K562 (cell line): ENCODE data around the gene CRYBG1. TPM values are rescaled to one million over a fixed set of nuclear protein-coding genes. Genes with fewer than 3 reads are reported as not detected.

ENCODE experiments used
- ARID1B ChIP-seq: fragments of 450-650 bp; IDR thresholded peaks from 2 replicates; pipeline ENCODE4 v1.6.1; 2016; ENCODE audit warnings: antibody characterized with exemption, mild to moderate bottlenecking, inconsistent platforms
- CBFA2T3 ChIP-seq: fragments of 450-650 bp; IDR thresholded peaks from 2 replicates; pipeline ENCODE4 v1.6.1; 2017
- CCAR2 ChIP-seq: fragments of 200-400 bp; formaldehyde crosslinking; IDR thresholded peaks from 2 replicates; pipeline ENCODE4 v1.6.1; 2017; ENCODE audit warnings: mild to moderate bottlenecking, low read depth, low read length
- NCOR1 ChIP-seq: fragments of 450-650 bp; IDR thresholded peaks from 2 replicates; pipeline ENCODE4 v1.6.1; 2016; ENCODE audit warnings: mild to moderate bottlenecking, moderate library complexity
- NFIC ChIP-seq: fragments of 450-650 bp; IDR thresholded peaks from 2 replicates; pipeline ENCODE4 v1.6.1; 2017; ENCODE audit warnings: mild to moderate bottlenecking, inconsistent platforms
- PHF20 ChIP-seq: fragments of 450-650 bp; IDR thresholded peaks from 2 replicates; pipeline ENCODE4 v1.6.1; 2018; ENCODE audit not compliant: partially characterized antibody
- TAL1 ChIP-seq: fragments of 450-650 bp; IDR thresholded peaks from 2 replicates; pipeline ENCODE4 v1.6.1; 2016; ENCODE audit warnings: mild to moderate bottlenecking
- TCF3 ChIP-seq: sonication (generic); formaldehyde crosslinking; IDR thresholded peaks from 2 replicates; pipeline ENCODE4 v1.4.0; 2020; ENCODE audit warnings: mild to moderate bottlenecking, missing genetic modification reagents
- TEAD4 ChIP-seq, 2 experiments: sonication (generic) in 1 of 2; formaldehyde crosslinking in 1 of 2; IDR thresholded peaks; 2 replicates each; pipeline versions ENCODE4 v1.6.1 to v1.8.0; 2012 to 2022; ENCODE audit warnings: borderline replicate concordance in 1 of 2, inconsistent platforms in 1 of 2, low read length in 1 of 2, mild to moderate bottlenecking in 1 of 2, missing genetic modification reagents in 1 of 2
- ZNF316 ChIP-seq: fragments of 450-650 bp; IDR thresholded peaks from 2 replicates; pipeline ENCODE4 v1.6.1; 2016
- polyA plus RNA-seq, 8 experiments: library from polyadenylated mRNA; depleted of rRNA in 4 of 8; stranded (reverse) in 5 of 8; unstranded in 3 of 8; fragments of >200 nt; fragmentation: Nextera tagmentation in 2 of 8; fragmentation: Illumina TruSeq in 1 of 8; extraction: Ambion mirVana in 2 of 8; extraction: Trizol in 1 of 8; gene quantifications; 2 replicates each; pipeline versions ENCODE4 v1.2.1 to v1.2.3, GENCODE V29; 2011 to 2014; ENCODE audit warnings: inconsistent platforms in 1 of 8, missing spikeins in 1 of 8
- total RNA-seq, 7 experiments: library from RNA; depleted of rRNA in 6 of 7; stranded (reverse); fragments of >200 nt in 6 of 7; fragmentation: Illumina TruSeq in 2 of 7; extraction: Trizol in 2 of 7; gene quantifications; 2 replicates each; pipeline versions ENCODE4 v1.2.1 to v1.2.3, GENCODE V29; 2011 to 2021; ENCODE audit warnings: low replicate concordance in 1 of 7
- TF ChIP-seq, protein P1 (sequence below): fragments of 450-650 bp; IDR thresholded peaks from one replicate; pipeline ENCODE4 v1.6.1; 2018; ENCODE audit warnings: mild to moderate bottlenecking, moderate library complexity; ENCODE audit not compliant: partially characterized antibody
- TF ChIP-seq, protein P2 (sequence below): fragments of 200-800 bp; sonication (Bioruptor generic); IDR thresholded peaks from 2 replicates; pipeline ENCODE4 v1.6.1; 2017; ENCODE audit warnings: missing genetic modification characterization, missing compliant biosample characterization

Gene CRYBG1
- total and polyA plus RNA-seq, 9 of the 15 experiments (the other 6 are each of a cell fraction or from before 2014, with no cell fraction given) = 0.07 to 0.47 (median 0.11) TPM

- TF ChIP-seq, protein P1, sequence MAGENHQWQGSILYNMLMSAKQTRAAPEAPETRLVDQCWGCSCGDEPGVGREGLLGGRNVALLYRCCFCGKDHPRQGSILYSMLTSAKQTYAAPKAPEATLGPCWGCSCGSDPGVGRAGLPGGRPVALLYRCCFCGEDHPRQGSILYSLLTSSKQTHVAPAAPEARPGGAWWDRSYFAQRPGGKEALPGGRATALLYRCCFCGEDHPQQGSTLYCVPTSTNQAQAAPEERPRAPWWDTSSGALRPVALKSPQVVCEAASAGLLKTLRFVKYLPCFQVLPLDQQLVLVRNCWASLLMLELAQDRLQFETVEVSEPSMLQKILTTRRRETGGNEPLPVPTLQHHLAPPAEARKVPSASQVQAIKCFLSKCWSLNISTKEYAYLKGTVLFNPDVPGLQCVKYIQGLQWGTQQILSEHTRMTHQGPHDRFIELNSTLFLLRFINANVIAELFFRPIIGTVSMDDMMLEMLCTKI = no peak
- peak; percentile 51 for TF ChIP-seq TCF3 (CRISPR knock-in tag)
- peak; percentile 52 for TF ChIP-seq NCOR1
- TF ChIP-seq CCAR2 = no peak
- TF ChIP-seq CBFA2T3 = peak; percentile 80
- peak; percentile 62; the same call in 1 of the 2 replicates for TF ChIP-seq TEAD4 (IDR thresholded peaks at IDR 0.05; ENCODE audit: low read length)
- TF ChIP-seq TEAD4 (CRISPR knock-in tag; IDR thresholded peaks at IDR 0.05; ENCODE audit: borderline replicate concordance) = no peak
- 0 out of 2 replicates have a peak, but pooled peaks have one; percentile 34 for TF ChIP-seq NFIC
- TF ChIP-seq TAL1 = peak; percentile 61; the same call in 1 of the 2 replicates
- TF ChIP-seq ZNF316 = peak; percentile 22; the same call in 1 of the 2 replicates
- TF ChIP-seq, protein P2, sequence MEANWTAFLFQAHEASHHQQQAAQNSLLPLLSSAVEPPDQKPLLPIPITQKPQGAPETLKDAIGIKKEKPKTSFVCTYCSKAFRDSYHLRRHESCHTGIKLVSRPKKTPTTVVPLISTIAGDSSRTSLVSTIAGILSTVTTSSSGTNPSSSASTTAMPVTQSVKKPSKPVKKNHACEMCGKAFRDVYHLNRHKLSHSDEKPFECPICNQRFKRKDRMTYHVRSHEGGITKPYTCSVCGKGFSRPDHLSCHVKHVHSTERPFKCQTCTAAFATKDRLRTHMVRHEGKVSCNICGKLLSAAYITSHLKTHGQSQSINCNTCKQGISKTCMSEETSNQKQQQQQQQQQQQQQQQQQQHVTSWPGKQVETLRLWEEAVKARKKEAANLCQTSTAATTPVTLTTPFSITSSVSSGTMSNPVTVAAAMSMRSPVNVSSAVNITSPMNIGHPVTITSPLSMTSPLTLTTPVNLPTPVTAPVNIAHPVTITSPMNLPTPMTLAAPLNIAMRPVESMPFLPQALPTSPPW = 0 out of 2 replicates have a peak, but pooled peaks have one; percentile 18
- no peak for TF ChIP-seq PHF20
- TF ChIP-seq ARID1B = peak; percentile 71
Measured at GRCh38 chr6:106488494-106489370, 128.2 kb downstream of the CRYBG1 start (continued).
